Erythroblast (primary cell): Measurements from ENCODE around the gene ZNF124.
"Not testable (repeated sequence)": the region's sequence is repeated elsewhere in the genome, so short reads cannot be mapped to it uniquely, and the experiment has no call there.

ENCODE experiments used
- DNase-seq, 2 experiments: peaks; one replicate each; lab custom pipeline; 2025; lab: John Stamatoyannopoulos, UW
- GATA1 ChIP-seq: IDR thresholded peaks from 2 replicates; pipeline ENCODE4 v1.6.1; 2011; ENCODE audit warnings: low read depth, mild to moderate bottlenecking, control low read depth, low read length, moderate library complexity
- POLR2A ChIP-seq: IDR thresholded peaks from 2 replicates; pipeline ENCODE4 v1.6.1; 2011; ENCODE audit warnings: mild to moderate bottlenecking, low read length

The ZNF124 gene

DNA sequence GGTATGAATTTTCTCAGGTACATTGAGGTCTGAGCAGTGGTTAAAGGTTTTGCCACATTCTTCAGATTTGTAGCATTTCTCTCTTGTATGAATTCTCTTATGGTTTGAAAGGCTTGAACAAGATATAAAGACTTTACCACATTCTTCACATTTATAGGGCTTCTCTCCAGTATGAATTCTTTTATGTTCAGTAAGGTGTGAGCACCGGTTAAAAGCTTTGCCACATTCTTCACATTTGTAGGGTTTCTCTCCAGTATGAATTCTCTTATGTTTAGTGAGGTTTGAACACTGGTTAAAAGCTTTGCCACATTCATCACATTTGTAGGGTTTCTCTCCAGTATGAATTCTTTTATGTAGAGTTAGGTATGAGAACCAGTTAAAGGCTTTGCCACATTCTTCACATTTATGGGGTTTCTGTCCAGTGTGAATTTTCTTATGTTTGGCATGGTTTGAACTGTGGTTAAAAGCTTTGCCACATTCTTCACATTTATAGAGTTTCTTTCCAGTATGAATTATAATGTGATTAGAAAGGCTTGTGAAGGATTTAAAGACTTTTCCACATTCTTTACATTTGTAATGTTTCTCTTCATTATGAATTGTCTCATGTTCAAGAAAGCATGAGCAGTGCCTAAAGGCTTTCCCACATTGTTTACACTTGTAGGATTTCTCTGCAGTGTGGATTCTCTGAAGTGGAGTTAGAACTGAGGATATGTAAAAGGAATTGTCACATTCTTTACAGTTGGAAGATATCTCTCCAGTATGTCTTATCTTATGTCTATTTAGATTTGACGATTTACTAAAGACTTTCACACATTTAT lies 18.4 kb upstream of the ZNF124 start:
- DNase-seq, result no peak
- TF ChIP-seq POLR2A (no peak), GATA1 (no peak)

DNA sequence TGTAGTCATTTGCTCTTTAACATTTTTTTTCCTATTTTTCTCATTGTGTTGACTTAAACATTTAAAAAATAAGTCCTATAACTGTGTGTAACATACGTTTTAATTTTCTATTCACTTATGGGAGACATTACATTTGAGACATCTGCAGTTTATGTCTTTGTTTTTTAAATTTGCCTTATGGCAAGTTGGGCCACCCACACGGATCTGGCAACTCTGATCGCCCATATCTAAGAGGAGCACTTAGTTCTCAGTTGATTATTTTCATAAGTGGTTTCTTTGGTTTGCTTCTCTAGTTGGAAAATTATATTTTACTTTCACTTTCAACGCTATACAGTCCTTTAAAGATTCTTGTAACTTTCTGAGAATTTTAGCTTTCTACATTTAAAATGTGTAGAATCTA lies 13.8 kb upstream of the ZNF124 start:
- no peak for DNase-seq
- no peak for TF ChIP-seq POLR2A
- no peak for TF ChIP-seq GATA1

DNA sequence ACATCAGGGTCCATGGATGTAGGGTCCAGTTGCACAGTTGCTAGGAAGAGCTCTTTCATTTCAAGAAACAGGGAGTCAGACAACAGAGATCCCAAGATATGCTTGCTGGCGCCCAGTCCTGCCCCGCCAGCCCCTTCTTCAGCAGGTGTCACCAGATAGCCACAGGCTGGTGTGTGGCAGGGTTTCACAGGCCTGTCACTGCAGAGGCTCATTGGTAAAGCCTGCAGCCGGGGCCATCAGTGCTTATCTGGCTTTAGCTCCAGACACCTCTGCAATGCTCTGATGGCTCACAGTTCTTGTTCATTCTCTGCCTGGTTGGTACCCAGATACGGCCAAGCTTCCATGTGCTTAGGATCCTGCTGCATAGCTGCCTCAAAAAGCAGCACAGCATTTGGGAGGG lies 12.4 kb upstream of the ZNF124 start:
- DNase-seq, result no peak
- TF ChIP-seq GATA1 (no peak), POLR2A (no peak)

DNA sequence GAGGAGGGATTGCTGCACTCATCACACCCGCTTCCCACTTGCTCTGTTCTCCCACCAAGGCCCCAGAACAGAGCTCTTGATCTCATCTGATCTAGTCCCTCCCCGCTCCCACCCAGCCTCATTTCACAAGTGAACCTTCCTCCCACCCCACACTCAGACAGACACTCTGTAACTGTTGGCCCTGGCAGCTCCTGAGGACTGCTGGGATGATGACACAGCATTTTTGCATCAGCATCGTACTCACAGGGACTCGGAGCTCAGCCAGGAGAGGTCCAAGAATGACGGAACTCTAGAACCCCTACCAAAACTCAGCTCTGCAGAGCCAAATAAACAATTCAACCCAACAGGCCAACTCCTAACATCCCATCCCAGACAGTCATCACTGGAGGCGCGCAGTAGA lies 11.2 kb upstream of the ZNF124 start:
- TF ChIP-seq POLR2A, result no peak
- no peak for TF ChIP-seq GATA1

DNA sequence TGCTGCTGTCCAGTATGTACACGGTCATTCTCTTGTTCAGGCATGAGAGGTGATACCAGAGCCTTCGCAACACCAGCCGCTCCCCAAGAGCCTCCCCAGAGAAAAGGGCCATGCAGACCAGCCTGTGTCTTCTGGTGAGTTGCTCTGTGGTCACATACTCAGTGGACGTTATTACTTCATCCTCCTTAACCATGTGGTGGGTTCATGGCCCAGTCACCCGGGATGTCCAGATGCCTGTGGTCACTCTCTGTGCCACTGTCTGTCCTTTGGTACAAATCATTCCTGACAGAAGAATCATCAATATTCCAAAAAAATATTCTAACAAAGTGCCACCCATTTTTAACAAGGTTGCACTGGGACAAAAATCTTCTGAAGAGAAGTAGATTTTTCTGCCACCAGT lies 8.8 kb upstream of the ZNF124 start:
- TF ChIP-seq POLR2A (no peak), GATA1 (no peak)
- DNase-seq, result no peak

More for the DNA sequence above, 11.2 kb upstream of the ZNF124 start:
- peak in 1 of 2 experiments; percentile 6 for DNase-seq

DNA sequence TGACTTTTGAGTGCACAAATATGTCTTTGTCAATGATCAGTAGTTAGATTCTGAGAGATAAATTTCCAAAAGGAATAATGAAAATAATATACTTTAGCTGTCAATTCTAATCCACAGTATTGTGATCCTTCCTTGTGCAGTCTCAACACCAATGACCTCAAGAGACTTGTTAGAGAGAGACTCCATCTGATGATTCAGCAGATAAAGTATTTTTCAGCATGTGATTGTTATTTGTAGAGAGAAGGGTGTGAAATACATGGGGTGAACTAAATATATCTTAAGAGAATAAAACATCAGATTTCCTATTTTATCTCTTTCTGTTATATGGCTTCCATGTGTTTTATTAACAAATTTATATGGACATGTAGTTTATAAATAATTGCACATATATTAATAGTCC lies 5.9 kb upstream of the ZNF124 start:
- DNase-seq, result no peak
- TF ChIP-seq GATA1 (no peak), POLR2A (no peak)

DNA sequence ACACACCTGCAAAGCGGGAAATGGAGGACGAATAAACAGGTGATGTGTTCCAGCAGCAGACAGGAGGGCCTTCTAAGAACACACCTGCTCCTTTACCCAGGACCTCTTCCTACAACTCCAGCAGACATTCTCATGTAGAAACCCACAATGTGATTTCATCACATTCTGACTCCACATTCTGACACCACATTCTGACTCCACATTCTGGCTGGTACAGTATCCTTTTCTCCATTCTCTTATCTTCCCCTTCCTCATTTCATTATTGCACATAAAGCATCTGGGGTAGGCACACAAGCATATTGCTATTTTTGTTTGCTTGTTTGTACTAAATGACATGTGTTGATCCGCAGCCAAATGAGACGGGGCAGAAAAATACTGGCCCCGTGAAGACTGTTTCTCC lies 3.6 kb upstream of the ZNF124 start:
- DNase-seq, result no peak
- TF ChIP-seq GATA1 (no peak), POLR2A (no peak)

DNA sequence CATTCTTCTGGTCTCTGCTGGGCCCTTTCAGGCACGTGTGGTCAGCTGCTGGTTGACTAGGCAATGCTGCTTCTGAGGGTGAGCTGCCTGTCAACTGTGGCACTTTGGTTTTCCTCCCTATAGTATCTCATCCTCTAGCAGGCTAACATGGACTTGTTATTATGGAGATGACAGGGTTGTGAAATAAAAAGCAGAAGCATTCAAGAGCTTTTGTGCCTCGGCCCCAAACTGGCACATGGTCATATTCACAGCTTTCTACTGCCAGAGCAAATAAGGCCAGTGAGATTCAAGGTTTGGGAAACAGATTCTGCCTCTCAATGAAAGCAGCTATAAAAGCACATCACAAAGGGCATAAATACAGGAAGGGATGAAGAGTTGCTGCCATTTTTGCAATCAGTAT lies 1.6 kb upstream of the ZNF124 start:
- DNase-seq, result no peak
- TF ChIP-seq POLR2A (no peak), GATA1 (no peak)

DNA sequence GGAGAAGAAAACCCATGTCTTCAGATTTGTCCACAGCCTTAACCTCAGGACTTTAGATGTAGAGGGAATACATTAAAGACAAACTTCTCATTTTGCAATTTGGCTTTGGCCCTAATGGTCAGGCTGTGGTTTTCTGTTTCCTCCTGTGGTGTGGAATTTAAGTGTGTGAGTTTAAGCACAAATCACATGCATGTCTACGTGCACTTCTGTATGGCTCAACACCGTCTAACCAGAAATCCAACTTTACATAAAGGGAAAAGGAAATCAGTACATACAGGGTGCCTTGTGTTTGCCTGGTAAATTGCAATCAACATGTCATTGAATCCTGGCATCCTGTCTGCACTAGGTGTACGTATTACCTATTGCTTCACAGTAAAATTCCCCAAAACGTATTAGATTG lies 1.2 kb upstream of the ZNF124 start:
- TF ChIP-seq POLR2A (no peak), GATA1 (no peak)
- peak in 1 of 2 experiments; percentile 8 for DNase-seq

DNA sequence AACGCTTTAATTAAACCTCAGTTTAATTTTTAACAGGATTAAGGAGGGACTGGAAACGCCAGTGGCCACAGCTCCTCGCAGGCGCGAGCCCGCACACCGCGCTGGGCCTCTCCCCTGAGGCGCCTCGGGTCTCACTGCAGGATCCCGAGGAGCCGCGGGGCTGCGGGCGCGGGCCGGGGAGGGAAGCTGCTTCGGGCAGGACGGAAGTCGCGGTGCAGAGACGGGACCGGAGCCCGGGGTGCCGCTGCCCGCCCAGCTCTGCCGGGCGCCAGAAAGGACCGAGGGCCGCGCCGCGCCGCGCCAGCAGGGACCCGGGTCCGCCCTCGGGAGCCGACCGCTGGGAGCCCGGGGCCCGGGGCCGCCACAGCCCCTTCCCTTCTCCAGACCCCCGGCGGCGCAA lies 377 bp downstream of the ZNF124 start:
- DNase-seq, result not testable (repeated sequence)

DNA sequence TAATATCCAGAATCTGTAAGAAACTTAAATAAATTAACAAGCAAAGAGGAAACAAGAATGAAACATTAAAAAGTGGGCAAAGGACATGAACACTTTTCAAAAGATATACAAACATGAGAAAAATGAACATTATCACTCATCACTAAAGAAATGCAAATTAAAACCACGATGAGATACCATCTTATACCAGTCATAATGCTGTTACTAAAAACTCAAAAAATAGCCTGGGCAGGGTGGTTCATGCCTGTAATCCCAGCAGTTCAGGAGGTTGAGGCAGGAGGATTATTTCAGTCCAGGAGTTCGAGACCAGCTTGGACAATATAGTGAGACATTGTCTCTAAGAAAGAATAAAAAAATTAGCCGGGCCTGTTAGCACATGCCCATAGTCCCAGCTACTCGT lies 6.1 kb downstream of the ZNF124 start:
- no peak for DNase-seq
- TF ChIP-seq POLR2A (no peak), GATA1 (no peak)

DNA sequence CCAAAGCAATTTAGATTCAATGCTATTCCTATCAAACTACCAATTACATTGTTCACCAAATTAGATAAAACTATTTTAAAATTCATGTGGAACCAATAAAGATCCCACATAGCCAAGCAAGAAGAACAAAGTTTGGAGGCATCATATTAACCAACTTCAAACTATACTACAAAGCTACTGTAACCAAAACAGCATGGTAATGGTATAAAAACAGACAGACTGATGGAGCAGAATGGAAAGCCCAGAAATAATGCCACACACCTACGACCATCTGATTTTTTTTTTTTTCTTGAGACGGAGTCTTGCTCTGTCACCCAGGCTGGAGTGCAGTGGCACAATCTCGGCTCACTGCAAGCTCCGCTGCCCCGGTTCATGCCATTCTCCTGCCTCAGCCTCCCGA lies 7.1 kb downstream of the ZNF124 start:
- no peak for DNase-seq
- TF ChIP-seq POLR2A, result no peak
- no peak for TF ChIP-seq GATA1

DNA sequence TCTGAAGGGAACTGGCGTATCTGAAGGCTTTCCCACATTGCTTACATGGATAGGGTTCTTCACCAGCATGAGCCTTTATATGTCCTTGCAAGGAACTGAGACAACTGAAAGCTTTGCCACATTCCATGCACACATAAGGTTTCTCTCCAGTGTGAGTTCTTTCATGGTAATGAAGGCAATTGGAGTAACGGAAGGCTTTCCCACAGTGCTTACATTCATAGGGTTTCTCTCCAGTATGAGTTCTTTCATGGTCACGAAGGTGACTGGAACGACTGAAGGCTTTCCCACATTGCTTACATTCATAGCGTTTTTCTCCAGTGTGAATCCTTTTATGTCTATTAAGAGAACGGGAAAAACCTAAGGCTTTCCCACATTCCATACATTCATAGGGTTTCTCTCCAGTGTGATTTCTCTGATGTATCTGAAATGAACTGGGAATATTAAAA lies 15.0 kb downstream of the ZNF124 start:
- DNase-seq, result peak in 1 of 2 experiments; percentile 15
- TF ChIP-seq POLR2A, result no peak
- TF ChIP-seq GATA1, result no peak

DNA sequence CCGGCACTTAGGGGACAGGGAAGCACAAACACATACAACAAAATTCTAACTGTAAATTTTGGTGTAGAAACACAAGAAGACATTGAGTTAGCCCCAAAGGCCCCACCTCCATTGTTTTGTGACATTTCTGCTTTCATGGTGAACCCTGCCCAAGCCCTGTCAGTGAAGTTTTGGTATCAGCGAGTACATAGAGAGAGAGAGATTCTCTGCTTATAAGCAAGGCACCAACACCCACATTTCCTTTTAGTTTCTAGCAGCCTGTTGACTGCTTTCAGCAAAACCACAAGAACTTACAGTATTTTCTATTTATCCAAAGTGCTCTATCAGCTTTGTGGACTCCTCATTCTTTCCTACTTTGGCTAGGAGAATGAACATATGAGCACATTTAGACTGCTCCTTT lies 24.0 kb downstream of the ZNF124 start:
- no peak for DNase-seq
- TF ChIP-seq GATA1, result no peak
- no peak for TF ChIP-seq POLR2A

DNA sequence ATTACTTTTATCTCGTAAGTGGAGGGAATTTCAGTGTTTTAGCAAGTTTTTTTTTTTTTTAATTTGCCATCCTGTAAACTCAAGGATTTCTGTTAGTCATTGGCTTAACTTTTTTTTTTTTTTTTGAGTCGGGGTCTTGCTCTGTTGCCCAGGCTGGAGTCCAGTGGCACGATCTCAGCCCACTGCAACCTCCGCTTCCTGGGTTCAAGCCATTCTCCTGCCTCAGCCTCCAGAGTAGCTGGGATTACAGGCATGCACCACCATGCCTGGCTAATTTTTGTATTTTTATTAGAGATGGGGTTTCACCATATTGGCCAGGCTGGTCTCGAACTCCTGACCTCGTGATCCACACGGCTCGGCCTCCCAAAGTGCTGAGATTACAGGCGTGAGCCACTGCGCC lies 24.7 kb downstream of the ZNF124 start:
- not testable (repeated sequence) for DNase-seq
